ENCODE data around the gene NLRC5. TPM values are rescaled to one million over a fixed set of nuclear protein-coding genes. Genes with fewer than 3 reads are reported as not detected.
"Not testable (repeated sequence)": the region's sequence is repeated elsewhere in the genome, so short reads cannot be mapped to it uniquely, and the experiment has no call there.

Gene NLRC5
- total RNA-seq, 1 donor from 2014 or later, result 11.9 TPM

GRCh38 chr16:57107321-57107922 is 118.1 kb downstream of the NLRC5 start:
- DNase-seq, result no peak

- no peak for DNase-seq
Measured at GRCh38 chr16:57108432-57108831, 119.1 kb downstream of the NLRC5 start.

- DNase-seq, result not testable (repeated sequence)
Measured at GRCh38 chr16:57109259-57110105, 120.1 kb downstream of the NLRC5 start.

- DNase-seq, result no peak
Measured at GRCh38 chr16:57110937-57111336, 121.6 kb downstream of the NLRC5 start.

- no peak for DNase-seq
Measured at GRCh38 chr16:57111420-57111819, 122.1 kb downstream of the NLRC5 start.

- DNase-seq, result no peak
Measured at GRCh38 chr16:57112403-57113041, 123.2 kb downstream of the NLRC5 start.

- no peak for DNase-seq
Measured at GRCh38 chr16:57113042-57113453, 123.7 kb downstream of the NLRC5 start.

- DNase-seq, result no peak
Measured at GRCh38 chr16:57113664-57114063, 124.3 kb downstream of the NLRC5 start.

GRCh38 chr16:57115168-57115513 is 125.8 kb downstream of the NLRC5 start:
- DNase-seq, result no peak

- DNase-seq, result no peak
Measured at GRCh38 chr16:57115514-57116182, 126.3 kb downstream of the NLRC5 start.

GRCh38 chr16:57118461-57119084 is 129.2 kb downstream of the NLRC5 start:
- DNase-seq, result no peak

- no peak for DNase-seq
Measured at GRCh38 chr16:57123216-57123973, 134.0 kb downstream of the NLRC5 start.

- no peak for DNase-seq
Measured at GRCh38 chr16:57123974-57124674, 134.8 kb downstream of the NLRC5 start.

GRCh38 chr16:57125376-57125775 is 136.0 kb downstream of the NLRC5 start:
- DNase-seq, result no peak

- DNase-seq, result no peak
Measured at GRCh38 chr16:57125969-57126368, 136.6 kb downstream of the NLRC5 start.

- no peak for DNase-seq
Measured at GRCh38 chr16:57126411-57126810, 137.1 kb downstream of the NLRC5 start.

- no peak for DNase-seq
Measured at GRCh38 chr16:57127037-57127763, 137.8 kb downstream of the NLRC5 start.

GRCh38 chr16:57127836-57128235 is 138.5 kb downstream of the NLRC5 start:
- DNase-seq, result no peak

- DNase-seq, result no peak
Measured at GRCh38 chr16:57128771-57129389, 139.5 kb downstream of the NLRC5 start.

- DNase-seq, result no peak
Measured at GRCh38 chr16:57130950-57131321, 141.6 kb downstream of the NLRC5 start.

Measured in skin of body (tissue), 2 donors.